Measurements from ENCODE around the gene RHBDF1.

RHBDF1 gene

GRCh38 chr16:105521-105920 is 33.1 kb upstream of the RHBDF1 start:
- Histone ChIP-seq H3K4me1 (ENCODE audit: control insufficient read depth in 1 of 2, insufficient read depth in 1 of 2, low read depth in 1 of 2, low read length in 1 of 2) (no peaks in the 10 kb centered on the region), H3K36me3 (no peaks in the 10 kb centered on the region), H3K27me3 (no peaks in the 10 kb centered on the region), H3K4me3 (ENCODE audit: low read depth in 1 of 2, low read length in 1 of 2) (no peak overlapping the region), H3K27ac (no peak overlapping the region), H3K9me3 (no peaks in the 10 kb centered on the region)
- no peak for TF ChIP-seq CTCF (IDR thresholded peaks at IDR 0.05)

- no peak overlapping the region for H3K27ac ChIP-seq
- H3K4me1 ChIP-seq (ENCODE audit: control insufficient read depth in 1 of 2, insufficient read depth in 1 of 2, low read depth in 1 of 2, low read length in 1 of 2) = no peaks in the 10 kb centered on the region
- H3K4me3 ChIP-seq (ENCODE audit: low read depth in 1 of 2, low read length in 1 of 2) = no peak overlapping the region
- H3K27me3 ChIP-seq = no peaks in the 10 kb centered on the region
- no peaks in the 10 kb centered on the region for H3K9me3 ChIP-seq
- H3K36me3 ChIP-seq = no peaks in the 10 kb centered on the region
- TF ChIP-seq CTCF (IDR thresholded peaks at IDR 0.05) = no peak
These were observed 32.5 kb upstream of the RHBDF1 start for GRCh38 chr16:104928-105327.

- H3K4me1 ChIP-seq (ENCODE audit: control insufficient read depth in 1 of 2, insufficient read depth in 1 of 2, low read depth in 1 of 2, low read length in 1 of 2) = no peaks in the 10 kb centered on the region
- no peak overlapping the region for H3K4me3 ChIP-seq (ENCODE audit: low read depth in 1 of 2, low read length in 1 of 2)
- no peak overlapping the region for H3K27ac ChIP-seq
- no peak for TF ChIP-seq CTCF (IDR thresholded peaks at IDR 0.05)
- H3K36me3 ChIP-seq = no peaks in the 10 kb centered on the region
- no peaks in the 10 kb centered on the region for H3K27me3 ChIP-seq
- H3K9me3 ChIP-seq = no peaks in the 10 kb centered on the region
These were observed 31.9 kb upstream of the RHBDF1 start for GRCh38 chr16:104355-104754.

- TF ChIP-seq CTCF (IDR thresholded peaks at IDR 0.05) = no peak
- H3K4me1 ChIP-seq (ENCODE audit: control insufficient read depth in 1 of 2, insufficient read depth in 1 of 2, low read depth in 1 of 2, low read length in 1 of 2) = no peaks in the 10 kb centered on the region
- H3K4me3 ChIP-seq (ENCODE audit: low read depth in 1 of 2, low read length in 1 of 2) = no peak overlapping the region
- H3K9me3 ChIP-seq = no peaks in the 10 kb centered on the region
- H3K27me3 ChIP-seq = no peaks in the 10 kb centered on the region
- no peak overlapping the region for H3K27ac ChIP-seq
- no peaks in the 10 kb centered on the region for H3K36me3 ChIP-seq
These were observed 29.8 kb upstream of the RHBDF1 start for GRCh38 chr16:102060-102855.

- Histone ChIP-seq H3K9me3 (no peaks in the 10 kb centered on the region), H3K27ac (no peak overlapping the region), H3K36me3 (no peaks in the 10 kb centered on the region), H3K4me1 (ENCODE audit: control insufficient read depth in 1 of 2, insufficient read depth in 1 of 2, low read depth in 1 of 2, low read length in 1 of 2) (no peaks in the 10 kb centered on the region), H3K4me3 (ENCODE audit: low read depth in 1 of 2, low read length in 1 of 2) (no peak overlapping the region), H3K27me3 (no peaks in the 10 kb centered on the region)
- TF ChIP-seq CTCF (IDR thresholded peaks at IDR 0.05) = no peak
These were observed 29.2 kb upstream of the RHBDF1 start for GRCh38 chr16:101586-101985.

All from neutrophil (primary cell).